Urothelium cell line (cell line): ENCODE results near the gene ANKRD53.

Source experiments
- DNase-seq: peaks from one replicate; pipeline ENCODE4 v3.0.0; 2011; ENCODE audit warnings: low spot score, mixed read lengths
- FAIRE-seq: peaks from 2 replicates; lab custom pipeline; 2011; peaks lifted over from hg19 to GRCh38; lab: Jason Lieb, UNC

Gene ANKRD53

DNA sequence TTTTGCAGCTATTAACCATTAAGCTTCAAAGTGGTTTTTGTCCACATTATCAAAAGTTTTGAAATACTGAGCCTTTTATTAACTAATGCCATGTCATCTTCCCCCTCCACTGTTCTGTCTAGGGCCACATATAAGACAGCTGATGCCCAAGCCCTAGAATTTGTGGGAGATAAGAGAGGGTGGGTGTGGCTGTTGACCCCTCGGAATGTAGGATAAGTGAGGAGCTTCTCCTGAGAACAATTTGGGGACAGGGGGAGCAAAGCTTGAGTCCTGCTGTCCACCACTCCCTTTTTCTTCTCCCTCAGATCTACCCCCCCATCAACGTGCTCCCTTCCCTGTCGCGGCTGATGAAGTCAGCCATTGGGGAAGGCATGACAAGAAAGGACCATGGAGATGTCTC is 14.3 kb upstream of the ANKRD53 start:
- FAIRE-seq, result no peak

GRCh38 chr2:70964596-70965386 is 13.6 kb upstream of the ANKRD53 start:
- DNase-seq (peak; percentile 72), FAIRE-seq (peak; percentile 87)

More for the DNA sequence above, 14.3 kb upstream of the ANKRD53 start:
- no peak for DNase-seq

DNA sequence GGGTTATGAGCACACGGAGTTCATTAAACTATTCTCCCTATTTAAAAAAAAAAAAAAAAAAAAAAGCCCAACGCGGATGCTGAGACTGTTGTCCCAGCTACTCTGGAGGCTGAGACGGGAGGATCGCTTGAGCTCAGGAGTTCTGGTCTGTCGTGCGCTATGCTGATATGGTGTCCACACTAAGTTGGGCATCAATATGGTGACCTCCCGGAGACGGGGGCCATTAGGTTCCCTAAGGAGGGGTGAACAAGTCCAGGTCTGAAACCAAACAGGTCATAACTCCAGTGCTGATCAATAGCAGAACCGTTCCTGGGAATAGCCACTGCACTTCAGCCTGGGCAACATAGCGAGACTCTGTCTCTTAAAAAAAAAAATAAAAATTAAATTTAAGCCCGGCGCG is 12.9 kb upstream of the ANKRD53 start:
- DNase-seq (no peak), FAIRE-seq (peak; percentile 53)

GRCh38 chr2:70966681-70967080 is 11.7 kb upstream of the ANKRD53 start:
- DNase-seq (no peak), FAIRE-seq (no peak)

DNA sequence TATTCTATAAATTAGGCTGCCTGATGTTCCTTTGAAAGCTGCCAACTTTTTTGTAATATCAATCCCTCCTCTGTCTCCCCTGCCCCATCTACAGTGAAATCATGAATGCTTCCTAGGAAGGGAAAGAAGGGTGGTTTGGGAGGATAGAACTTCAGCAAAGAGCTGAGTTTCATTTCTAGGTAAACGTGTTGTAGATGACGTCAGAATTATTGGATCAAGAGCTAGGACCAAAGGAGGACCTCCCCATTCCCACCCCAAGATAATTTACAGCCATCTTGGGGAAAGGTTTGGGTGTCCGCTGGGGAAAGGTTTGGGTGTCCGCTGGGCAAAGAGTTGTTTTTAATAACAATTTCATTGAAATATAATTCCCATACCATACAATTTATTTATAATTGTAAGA is 11.2 kb upstream of the ANKRD53 start:
- FAIRE-seq (no peak), DNase-seq (no peak)

DNA sequence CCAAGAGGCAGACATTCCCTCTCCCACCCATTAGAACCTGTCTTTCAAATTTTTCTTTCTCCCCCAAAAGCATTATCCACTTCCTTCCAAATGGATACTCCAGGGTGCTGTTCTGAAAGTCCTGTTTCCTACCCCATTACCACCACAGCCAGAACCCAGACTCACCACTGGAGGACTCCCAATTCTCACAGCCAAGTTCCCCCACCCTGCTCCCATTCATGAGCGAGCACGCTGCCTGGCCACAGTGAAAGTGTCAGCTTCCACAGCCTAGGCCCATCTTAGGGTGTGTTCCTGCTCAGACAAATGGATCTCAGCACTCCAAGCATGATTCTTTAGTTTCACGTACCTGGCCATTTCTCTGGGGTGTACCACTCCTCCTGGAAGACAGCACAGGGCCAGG is 3.8 kb upstream of the ANKRD53 start:
- no peak for FAIRE-seq

DNA sequence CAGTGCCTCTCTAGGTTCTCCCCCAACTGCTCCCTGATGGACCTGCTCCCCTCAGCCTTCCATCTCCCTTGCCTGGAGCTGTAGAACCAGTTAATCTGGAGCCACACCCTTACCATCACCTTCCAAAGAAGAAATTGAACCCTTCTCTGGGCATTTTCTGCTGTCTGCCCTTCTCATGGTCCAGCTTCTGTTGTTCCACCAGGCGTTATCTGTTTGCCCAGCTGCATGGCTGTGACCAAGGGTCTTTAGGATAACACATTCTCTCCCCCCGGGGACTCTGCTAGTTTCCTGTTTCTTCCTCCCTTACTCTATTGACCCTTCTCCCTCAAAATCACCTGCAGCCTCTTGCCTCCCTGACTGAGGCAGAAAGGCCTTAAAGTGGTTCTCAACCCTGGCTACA is 3.2 kb upstream of the ANKRD53 start:
- FAIRE-seq, result no peak
- no peak for DNase-seq

More for the DNA sequence above, 3.8 kb upstream of the ANKRD53 start:
- DNase-seq, result peak; percentile 2

DNA sequence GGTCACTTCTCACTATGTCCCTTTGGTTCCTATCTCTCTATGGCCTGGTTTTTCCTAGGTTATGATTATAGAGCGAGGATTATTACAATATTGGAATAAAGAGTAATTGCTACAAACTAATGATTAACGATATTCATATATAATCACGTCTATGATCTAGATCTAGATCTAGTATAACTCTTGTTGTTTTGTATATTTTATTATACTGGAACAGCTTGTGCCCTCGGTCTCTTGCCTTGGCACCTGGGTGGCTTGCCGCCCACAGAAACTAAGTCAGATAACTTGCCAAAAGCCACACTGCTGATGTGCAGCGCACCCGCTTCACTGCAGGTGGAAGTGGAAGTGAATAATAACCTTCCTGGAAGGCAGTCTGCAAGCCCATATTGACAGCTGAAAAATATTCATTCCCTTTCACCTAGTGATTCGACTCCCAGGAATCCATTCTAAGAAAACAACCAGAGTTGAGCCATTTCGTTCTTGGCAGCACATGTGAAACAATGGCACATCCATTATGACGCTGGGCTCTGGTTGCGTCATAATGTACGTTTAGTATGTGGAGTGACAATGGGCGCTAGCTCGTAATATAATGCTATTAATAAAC is 725 bp upstream of the ANKRD53 start:
- DNase-seq, result no peak
- FAIRE-seq, result peak; percentile 55

- no peak for FAIRE-seq
- DNase-seq, result no peak
These were observed 704 bp downstream of the ANKRD53 start for GRCh38 chr2:70979180-70979488.

DNA sequence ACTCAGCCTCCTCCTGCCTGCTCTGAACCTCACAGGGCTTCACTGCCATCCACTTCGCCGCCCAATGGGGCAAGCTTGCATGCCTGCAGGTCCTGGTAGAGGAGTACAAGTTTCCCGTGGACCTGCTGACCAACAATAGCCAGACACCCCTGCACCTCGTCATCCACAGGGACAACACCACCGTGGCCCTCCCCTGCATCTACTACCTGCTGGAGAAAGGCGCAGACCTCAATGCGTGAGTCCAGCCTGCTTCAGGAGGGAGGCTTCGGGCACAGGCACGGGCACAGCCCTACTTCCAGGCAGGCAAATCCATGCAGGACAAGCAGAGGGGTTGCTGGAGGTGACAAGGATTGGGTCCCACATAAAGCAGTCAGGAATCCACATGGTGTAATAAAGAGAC is 1.2 kb downstream of the ANKRD53 start:
- DNase-seq (no peak), FAIRE-seq (no peak)

DNA sequence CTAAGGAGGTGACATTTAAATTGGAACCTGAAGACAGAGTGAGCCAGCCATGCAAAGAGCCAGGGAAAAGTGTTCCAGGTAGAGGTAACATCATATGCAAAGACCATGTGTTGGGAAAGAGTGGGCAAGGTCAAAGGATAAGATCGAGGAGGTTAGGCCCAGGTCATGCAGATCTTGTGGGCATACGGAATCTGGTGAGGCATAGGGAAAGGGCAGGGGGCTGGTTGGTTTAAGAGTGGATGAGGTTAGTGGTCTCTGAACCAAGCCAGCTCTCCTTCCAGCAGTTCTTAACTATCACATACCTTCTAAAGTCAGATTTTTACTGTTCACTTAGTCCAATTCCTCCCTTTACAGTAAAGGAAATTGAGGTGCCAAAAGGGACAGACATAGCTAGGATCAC is 3.0 kb downstream of the ANKRD53 start:
- no peak for DNase-seq
- no peak for FAIRE-seq

- no peak for FAIRE-seq
These were observed 3.7 kb downstream of the ANKRD53 start for GRCh38 chr2:70981866-70982810.

GRCh38 chr2:70982971-70983370 is 4.5 kb downstream of the ANKRD53 start:
- FAIRE-seq, result no peak
- no peak for DNase-seq

More at GRCh38 chr2:70981866-70982810, 3.7 kb downstream of the ANKRD53 start:
- DNase-seq, result no peak

- DNase-seq (no peak), FAIRE-seq (no peak)
These were observed 5.2 kb downstream of the ANKRD53 start for GRCh38 chr2:70983506-70984227.

DNA sequence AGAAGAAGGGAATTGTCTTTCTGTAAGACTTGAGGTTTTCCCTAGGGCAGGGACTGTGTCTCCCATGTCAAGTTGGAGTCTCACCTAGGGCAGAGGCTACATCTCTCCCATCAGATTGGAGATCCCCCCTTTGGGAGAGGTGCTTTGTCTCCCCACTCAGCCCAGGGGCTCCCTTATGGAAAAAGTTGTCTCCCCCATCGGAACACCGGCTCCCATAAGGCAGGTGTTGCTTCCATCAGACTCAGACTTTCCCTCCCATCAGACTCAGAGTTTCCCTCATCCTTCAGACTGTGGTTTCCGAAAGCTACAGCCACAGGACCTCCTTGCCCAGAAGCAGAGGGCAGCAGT is 5.8 kb downstream of the ANKRD53 start:
- no peak for FAIRE-seq
- no peak for DNase-seq

- FAIRE-seq, result peak; percentile 20
- no peak for DNase-seq
These were observed 6.3 kb downstream of the ANKRD53 start for GRCh38 chr2:70984576-70985282.

DNA sequence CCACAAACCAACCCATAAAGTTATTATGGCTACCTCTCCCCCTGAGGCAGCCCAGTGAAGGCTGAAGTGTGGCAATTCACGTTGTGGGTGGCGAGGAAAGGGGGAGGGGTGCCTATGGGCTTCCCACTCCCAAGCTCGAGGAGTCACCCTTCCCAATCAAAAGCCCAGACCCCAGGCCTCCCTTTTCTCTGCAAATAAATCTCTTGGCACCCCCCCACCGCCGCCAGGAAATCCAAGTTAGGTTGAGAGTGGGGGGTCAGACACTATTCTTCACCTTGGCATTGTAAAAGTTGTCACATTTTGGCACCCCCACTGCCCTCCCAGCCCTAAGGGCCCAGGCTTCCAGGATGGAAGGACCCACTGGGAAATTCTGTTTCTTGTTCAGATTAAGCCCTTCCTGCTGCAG is 6.9 kb downstream of the ANKRD53 start:
- DNase-seq, result no peak
- no peak for FAIRE-seq

DNA sequence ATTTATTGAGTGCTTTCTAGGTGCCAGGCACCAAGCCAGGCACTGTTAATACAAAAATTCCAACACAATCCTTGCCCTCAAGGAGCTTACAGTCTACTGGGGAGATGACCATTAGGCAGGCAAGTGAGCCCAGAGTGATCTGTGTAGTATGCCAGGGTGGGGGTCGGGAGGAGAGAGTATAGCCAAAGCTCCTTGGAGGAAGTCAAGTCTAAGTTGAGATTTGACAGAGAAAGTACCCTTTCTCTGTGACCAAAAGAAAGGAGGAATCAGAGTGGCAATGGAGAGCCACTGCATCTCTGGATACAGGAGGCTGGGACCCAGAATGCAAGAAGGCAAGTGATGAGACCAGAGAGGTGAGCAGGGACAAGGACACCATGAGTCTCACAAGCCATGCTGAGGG is 7.5 kb downstream of the ANKRD53 start:
- DNase-seq, result no peak
- no peak for FAIRE-seq

GRCh38 chr2:70986499-70987189 is 8.2 kb downstream of the ANKRD53 start:
- DNase-seq, result no peak
- peak; percentile 58 for FAIRE-seq

DNA sequence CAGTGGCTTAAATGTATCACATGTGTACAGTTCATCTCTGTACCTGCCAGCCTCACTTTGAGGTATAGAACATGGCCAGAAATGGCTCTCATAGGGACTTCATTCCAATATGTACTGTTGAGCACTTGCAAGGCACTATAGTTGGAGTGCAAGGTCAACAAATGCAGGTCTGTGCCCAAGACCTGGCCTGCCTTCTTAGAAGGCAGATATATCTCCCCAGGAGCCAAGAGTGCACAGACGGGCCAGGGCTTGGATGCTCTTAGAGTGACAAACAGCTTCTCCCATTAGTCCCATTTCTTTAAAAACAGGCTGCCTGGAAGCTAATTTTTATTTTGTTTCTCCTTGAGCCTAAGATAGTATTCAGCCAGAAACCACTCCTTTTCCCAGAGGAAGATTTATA is 9.0 kb downstream of the ANKRD53 start:
- no peak for FAIRE-seq
- no peak for DNase-seq
